ENCODE measurements around the gene OR51B2. TPM values are rescaled to one million over a fixed set of nuclear protein-coding genes. Genes with fewer than 3 reads are reported as not detected.
"Not testable (repeated sequence)": the region's sequence is repeated elsewhere in the genome, so short reads cannot be mapped to it uniquely, and the experiment has no call there.

The OR51B2 gene
- total and polyA plus RNA-seq, 4 donors: 0.17 to 0.37 TPM; not detected in 2

DNA sequence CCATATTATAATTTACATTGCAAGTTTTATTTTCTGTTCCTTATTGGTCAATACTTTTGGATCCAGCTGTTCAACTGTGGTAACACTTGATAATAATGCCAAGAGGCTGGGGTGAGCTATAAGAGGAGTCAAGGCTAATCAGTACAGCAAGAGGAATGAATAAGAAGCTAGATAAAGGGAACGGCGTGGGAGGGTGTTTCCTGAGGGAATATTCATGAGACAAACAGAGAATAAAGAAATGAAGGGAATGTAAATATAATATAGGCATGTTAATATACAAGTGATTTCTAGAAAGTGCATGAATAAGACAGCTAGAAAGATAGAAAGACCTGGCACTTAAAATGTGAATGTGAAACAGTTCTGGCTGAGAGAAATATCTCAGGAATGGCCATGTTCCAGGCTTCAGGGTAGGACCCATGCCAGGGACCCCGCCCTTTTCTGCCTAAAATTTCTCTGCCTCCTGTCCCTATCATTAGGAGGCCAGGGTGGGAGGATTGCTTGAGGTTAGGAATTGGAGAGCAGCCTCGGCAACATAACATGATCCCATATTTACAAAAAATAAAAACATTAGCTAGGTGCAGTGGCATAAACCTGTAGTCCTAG lies 26.3 kb downstream of the OR51B2 start:
- WGBS: 64% methylated on average over 4 of the region's 4 CpGs
- Histone ChIP-seq H3K27ac (ENCODE audit: low read depth in 1 of 2, low read length in 2 of 2) (no peak overlapping the region), H3K4me3 (ENCODE audit: low read depth in 1 of 3, low read length in 3 of 3) (no peak overlapping the region), H3K9ac (ENCODE audit: low read depth in 1 of 2, low read length in 2 of 2) (no peak overlapping the region), H3K4me1 (ENCODE audit: control insufficient read depth in 4 of 4, insufficient read depth in 4 of 4, low read length in 3 of 4) (no peaks in the 10 kb centered on the region), H3K9me3 (ENCODE audit: control insufficient read depth in 4 of 4, low read length in 3 of 4) (no peaks in the 10 kb centered on the region), H3K27me3 (ENCODE audit: control insufficient read depth in 4 of 4, insufficient read depth in 4 of 4, low read length in 3 of 4) (no peaks in the 10 kb centered on the region), H3K36me3 (ENCODE audit: control insufficient read depth in 4 of 4, insufficient read depth in 3 of 4, low read depth in 1 of 4, low read length in 3 of 4) (no peaks in the 10 kb centered on the region)
- TF ChIP-seq NR2F2 (IDR thresholded peaks at IDR 0.05): no peak
- TF ChIP-seq FOXA1 (IDR thresholded peaks at IDR 0.05): no peak
- TF ChIP-seq, protein P1, sequence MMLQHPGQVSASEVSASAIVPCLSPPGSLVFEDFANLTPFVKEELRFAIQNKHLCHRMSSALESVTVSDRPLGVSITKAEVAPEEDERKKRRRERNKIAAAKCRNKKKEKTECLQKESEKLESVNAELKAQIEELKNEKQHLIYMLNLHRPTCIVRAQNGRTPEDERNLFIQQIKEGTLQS (IDR thresholded peaks at IDR 0.05): no peak
- no peak for TF ChIP-seq SP1 (IDR thresholded peaks at IDR 0.05)
- no peak for TF ChIP-seq GABPA (IDR thresholded peaks at IDR 0.05 in 1 of 2, conservative IDR thresholded peaks at IDR 0.05 in 1 of 2)
- no peak for TF ChIP-seq HNF4A (conservative IDR thresholded peaks at IDR 0.05)
- no peak for TF ChIP-seq EGR1 (IDR thresholded peaks at IDR 0.05; ENCODE audit: low read depth in 2 of 2)
- no peak for DNase-seq (ENCODE audit: low spot score)

DNA sequence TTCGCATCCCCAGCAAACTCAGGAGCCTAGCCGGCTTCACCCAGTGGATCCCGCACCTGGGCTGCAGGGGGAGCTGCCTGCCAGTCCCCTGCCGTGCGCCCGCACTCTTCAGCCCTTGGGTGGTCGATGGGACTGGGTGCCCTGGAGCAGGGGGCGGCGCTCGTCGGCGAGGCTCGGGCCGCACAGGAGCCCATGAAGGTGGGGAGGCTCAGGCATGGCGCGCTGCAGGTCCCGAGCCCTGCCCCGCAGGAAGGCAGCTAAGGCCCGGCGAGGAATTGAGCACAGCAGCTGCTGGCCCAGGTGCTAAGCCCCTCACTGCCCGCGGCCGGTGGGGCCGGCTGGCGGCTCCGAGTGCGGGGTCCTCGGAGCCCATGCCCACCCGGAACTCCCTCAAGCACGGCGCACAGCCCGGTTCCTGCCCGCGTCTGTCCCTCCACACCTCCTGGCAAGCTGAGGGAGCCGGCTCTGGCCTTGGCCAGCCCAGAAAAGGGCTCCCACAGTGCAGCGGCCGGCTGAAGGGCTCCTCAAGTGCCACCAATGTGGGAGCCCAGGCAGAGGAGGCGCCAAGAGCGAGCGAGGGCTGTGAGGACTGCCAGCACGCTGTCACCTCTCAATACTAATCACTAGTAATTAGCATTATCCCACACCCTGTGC lies 29.6 kb downstream of the OR51B2 start:
- not testable (repeated sequence) for H3K27me3 ChIP-seq (ENCODE audit: control insufficient read depth in 4 of 4, insufficient read depth in 4 of 4, low read length in 3 of 4); H3K9ac ChIP-seq (ENCODE audit: low read depth in 1 of 2, low read length in 2 of 2); H3K4me1 ChIP-seq (ENCODE audit: control insufficient read depth in 4 of 4, insufficient read depth in 4 of 4, low read length in 3 of 4); DNase-seq (ENCODE audit: low spot score); H3K27ac ChIP-seq (ENCODE audit: low read depth in 1 of 2, low read length in 2 of 2); H3K36me3 ChIP-seq (ENCODE audit: control insufficient read depth in 4 of 4, insufficient read depth in 3 of 4, low read depth in 1 of 4, low read length in 3 of 4); H3K4me3 ChIP-seq (ENCODE audit: low read depth in 1 of 3, low read length in 3 of 3); H3K9me3 ChIP-seq (ENCODE audit: control insufficient read depth in 4 of 4, low read length in 3 of 4)
- 94% methylated on average over 41 of the region's 41 CpGs for WGBS

DNA sequence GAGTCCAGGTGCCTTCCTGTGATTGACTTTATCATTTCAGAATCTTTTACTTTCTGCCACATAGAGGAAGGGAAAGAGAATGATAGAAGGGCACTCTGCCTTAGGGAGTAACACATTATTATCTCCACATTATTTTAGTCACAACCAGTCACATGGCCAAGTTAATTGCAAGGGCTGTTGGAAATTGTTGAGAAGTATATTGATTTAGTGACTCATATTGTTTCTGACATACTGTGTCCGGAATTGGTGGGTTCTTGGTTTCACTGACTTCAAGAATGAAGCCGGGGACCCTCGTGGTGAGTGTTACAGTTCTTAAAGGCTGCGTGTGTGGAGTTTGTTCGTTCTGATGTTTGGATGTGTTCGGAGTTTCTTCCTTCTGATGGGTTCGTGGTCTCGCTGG lies 31.1 kb downstream of the OR51B2 start:
- no peaks in the 10 kb centered on the region for H3K36me3 ChIP-seq (ENCODE audit: control insufficient read depth in 4 of 4, insufficient read depth in 3 of 4, low read depth in 1 of 4, low read length in 3 of 4)
- no peak overlapping the region for H3K9ac ChIP-seq (ENCODE audit: low read depth in 1 of 2, low read length in 2 of 2)
- no peak overlapping the region for H3K27ac ChIP-seq (ENCODE audit: low read depth in 1 of 2, low read length in 2 of 2)
- TF ChIP-seq, protein P2, sequence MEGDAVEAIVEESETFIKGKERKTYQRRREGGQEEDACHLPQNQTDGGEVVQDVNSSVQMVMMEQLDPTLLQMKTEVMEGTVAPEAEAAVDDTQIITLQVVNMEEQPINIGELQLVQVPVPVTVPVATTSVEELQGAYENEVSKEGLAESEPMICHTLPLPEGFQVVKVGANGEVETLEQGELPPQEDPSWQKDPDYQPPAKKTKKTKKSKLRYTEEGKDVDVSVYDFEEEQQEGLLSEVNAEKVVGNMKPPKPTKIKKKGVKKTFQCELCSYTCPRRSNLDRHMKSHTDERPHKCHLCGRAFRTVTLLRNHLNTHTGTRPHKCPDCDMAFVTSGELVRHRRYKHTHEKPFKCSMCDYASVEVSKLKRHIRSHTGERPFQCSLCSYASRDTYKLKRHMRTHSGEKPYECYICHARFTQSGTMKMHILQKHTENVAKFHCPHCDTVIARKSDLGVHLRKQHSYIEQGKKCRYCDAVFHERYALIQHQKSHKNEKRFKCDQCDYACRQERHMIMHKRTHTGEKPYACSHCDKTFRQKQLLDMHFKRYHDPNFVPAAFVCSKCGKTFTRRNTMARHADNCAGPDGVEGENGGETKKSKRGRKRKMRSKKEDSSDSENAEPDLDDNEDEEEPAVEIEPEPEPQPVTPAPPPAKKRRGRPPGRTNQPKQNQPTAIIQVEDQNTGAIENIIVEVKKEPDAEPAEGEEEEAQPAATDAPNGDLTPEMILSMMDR (IDR thresholded peaks at IDR 0.05; ENCODE audit: low read depth, low read length, missing input control): no peak
- TF ChIP-seq EGR1 (IDR thresholded peaks at IDR 0.05; ENCODE audit: low read depth in 2 of 2): no peak
- TF ChIP-seq SP1 (IDR thresholded peaks at IDR 0.05): no peak
- no peak for TF ChIP-seq JUND (IDR thresholded peaks at IDR 0.05)
- TF ChIP-seq RXRA (IDR thresholded peaks at IDR 0.05): no peak
- TF ChIP-seq GABPA (IDR thresholded peaks at IDR 0.05 in 1 of 2, conservative IDR thresholded peaks at IDR 0.05 in 1 of 2): no peak
- TF ChIP-seq, protein P1 (IDR thresholded peaks at IDR 0.05): no peak
- TF ChIP-seq TAF1 (conservative IDR thresholded peaks at IDR 0.05): no peak
- TF ChIP-seq NR2F2 (IDR thresholded peaks at IDR 0.05): no peak
- no peak for TF ChIP-seq FOXA2 (IDR thresholded peaks at IDR 0.05)
- TF ChIP-seq HNF4A (conservative IDR thresholded peaks at IDR 0.05): no peak
- TF ChIP-seq, protein P3, sequence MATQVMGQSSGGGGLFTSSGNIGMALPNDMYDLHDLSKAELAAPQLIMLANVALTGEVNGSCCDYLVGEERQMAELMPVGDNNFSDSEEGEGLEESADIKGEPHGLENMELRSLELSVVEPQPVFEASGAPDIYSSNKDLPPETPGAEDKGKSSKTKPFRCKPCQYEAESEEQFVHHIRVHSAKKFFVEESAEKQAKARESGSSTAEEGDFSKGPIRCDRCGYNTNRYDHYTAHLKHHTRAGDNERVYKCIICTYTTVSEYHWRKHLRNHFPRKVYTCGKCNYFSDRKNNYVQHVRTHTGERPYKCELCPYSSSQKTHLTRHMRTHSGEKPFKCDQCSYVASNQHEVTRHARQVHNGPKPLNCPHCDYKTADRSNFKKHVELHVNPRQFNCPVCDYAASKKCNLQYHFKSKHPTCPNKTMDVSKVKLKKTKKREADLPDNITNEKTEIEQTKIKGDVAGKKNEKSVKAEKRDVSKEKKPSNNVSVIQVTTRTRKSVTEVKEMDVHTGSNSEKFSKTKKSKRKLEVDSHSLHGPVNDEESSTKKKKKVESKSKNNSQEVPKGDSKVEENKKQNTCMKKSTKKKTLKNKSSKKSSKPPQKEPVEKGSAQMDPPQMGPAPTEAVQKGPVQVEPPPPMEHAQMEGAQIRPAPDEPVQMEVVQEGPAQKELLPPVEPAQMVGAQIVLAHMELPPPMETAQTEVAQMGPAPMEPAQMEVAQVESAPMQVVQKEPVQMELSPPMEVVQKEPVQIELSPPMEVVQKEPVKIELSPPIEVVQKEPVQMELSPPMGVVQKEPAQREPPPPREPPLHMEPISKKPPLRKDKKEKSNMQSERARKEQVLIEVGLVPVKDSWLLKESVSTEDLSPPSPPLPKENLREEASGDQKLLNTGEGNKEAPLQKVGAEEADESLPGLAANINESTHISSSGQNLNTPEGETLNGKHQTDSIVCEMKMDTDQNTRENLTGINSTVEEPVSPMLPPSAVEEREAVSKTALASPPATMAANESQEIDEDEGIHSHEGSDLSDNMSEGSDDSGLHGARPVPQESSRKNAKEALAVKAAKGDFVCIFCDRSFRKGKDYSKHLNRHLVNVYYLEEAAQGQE (IDR thresholded peaks at IDR 0.05): no peak
- DNase-seq (ENCODE audit: low spot score): no peak
- H3K4me3 ChIP-seq (ENCODE audit: low read depth in 1 of 3, low read length in 3 of 3): no peak overlapping the region
- WGBS: 90% methylated on average over 8 of the region's 8 CpGs
- H3K4me1 ChIP-seq (ENCODE audit: control insufficient read depth in 4 of 4, insufficient read depth in 4 of 4, low read length in 3 of 4): no peaks in the 10 kb centered on the region
- H3K27me3 ChIP-seq (ENCODE audit: control insufficient read depth in 4 of 4, insufficient read depth in 4 of 4, low read length in 3 of 4): no peaks in the 10 kb centered on the region
- H3K9me3 ChIP-seq (ENCODE audit: control insufficient read depth in 4 of 4, low read length in 3 of 4): no peaks in the 10 kb centered on the region
